D721Med (cell line): ENCODE data around the gene KDM6A.

Experiments used
- DNase-seq: peaks from one replicate; pipeline ENCODE4 v3.0.0; 2011; ENCODE audit warnings: low spot score; ENCODE audit not compliant: insufficient read length
- FAIRE-seq: peaks from 2 replicates; lab custom pipeline; 2011; peaks lifted over from hg19 to GRCh38; lab: Jason Lieb, UNC
- TF ChIP-seq, protein P1 (sequence below): IDR thresholded peaks from 2 replicates; pipeline ENCODE4 v1.5.1; 2012; ENCODE audit warnings: mild to moderate bottlenecking, control low read depth; ENCODE audit not compliant: insufficient read depth; ENCODE audit errors: missing control alignments

KDM6A gene

GRCh38 chrX:45137531-45137930 is 264.5 kb downstream of the KDM6A start:
- TF ChIP-seq, protein P1, sequence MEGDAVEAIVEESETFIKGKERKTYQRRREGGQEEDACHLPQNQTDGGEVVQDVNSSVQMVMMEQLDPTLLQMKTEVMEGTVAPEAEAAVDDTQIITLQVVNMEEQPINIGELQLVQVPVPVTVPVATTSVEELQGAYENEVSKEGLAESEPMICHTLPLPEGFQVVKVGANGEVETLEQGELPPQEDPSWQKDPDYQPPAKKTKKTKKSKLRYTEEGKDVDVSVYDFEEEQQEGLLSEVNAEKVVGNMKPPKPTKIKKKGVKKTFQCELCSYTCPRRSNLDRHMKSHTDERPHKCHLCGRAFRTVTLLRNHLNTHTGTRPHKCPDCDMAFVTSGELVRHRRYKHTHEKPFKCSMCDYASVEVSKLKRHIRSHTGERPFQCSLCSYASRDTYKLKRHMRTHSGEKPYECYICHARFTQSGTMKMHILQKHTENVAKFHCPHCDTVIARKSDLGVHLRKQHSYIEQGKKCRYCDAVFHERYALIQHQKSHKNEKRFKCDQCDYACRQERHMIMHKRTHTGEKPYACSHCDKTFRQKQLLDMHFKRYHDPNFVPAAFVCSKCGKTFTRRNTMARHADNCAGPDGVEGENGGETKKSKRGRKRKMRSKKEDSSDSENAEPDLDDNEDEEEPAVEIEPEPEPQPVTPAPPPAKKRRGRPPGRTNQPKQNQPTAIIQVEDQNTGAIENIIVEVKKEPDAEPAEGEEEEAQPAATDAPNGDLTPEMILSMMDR = no peak
- DNase-seq = no peak
- FAIRE-seq = no peak

DNA sequence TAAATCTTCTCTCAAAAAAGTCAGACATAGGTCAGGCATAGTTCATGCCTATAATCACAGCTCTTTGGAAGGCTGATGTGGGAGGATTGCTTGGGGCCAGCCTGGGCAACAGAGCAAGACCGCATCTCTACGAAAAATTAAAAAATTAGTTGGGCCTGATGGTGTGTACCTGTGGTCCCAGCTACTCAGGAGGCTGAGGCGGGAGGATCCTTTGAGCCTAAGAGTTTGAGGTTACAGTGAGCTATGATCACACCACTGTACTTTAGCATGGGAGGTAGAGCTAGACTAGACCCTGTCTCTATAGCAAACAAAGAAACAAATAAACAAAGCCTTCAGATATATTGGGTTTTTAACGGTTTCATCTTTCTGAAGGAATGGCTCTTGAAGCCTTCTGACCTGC is 265.5 kb downstream of the KDM6A start:
- TF ChIP-seq, protein P1 = no peak
- FAIRE-seq (no peak), DNase-seq (no peak)

DNA sequence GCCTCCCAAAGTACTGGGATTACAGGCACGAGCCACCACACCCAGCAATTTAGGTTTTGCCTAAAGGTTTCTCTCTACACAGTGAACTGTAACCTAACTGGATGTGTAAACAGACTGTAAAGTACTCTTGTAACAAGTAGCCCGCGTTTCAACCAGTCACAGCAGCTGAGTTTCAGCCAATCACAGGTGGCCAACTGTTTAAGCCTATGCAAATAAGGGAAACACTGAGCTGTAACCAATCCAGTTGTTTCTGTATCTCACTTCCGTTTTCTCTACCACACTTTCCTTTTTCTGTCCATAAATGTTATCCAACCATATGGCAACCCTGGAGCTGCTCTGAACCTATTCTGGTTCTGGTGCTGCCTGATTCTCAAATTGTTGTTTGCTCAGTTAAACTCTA is 267.8 kb downstream of the KDM6A start:
- TF ChIP-seq, protein P1 = no peak
- no peak for DNase-seq
- FAIRE-seq = no peak

DNA sequence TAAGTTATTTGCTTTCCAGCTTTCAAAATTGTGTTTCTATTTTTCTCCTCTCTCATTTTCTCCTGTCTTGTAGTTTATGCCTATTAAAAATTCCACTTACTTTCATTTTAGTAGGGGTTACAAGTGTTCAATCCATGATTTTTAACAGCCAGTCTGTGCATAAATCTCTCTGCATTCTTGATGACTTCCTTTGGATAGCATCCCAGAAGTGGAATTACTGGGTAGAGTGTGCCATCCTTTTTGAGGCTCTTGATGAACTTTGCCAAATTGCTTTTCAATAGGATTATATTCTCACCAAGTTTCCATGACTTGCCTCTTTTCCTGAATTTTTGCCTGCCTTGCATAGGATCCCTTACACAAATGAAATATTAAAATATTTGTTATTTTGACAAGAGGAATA is 269.2 kb downstream of the KDM6A start:
- DNase-seq (no peak), FAIRE-seq (no peak)
- TF ChIP-seq, protein P1 = no peak

- no peak for DNase-seq
- TF ChIP-seq, protein P1 = no peak
- FAIRE-seq = no peak
Measured at GRCh38 chrX:45143455-45143854, 270.5 kb downstream of the KDM6A start.

GRCh38 chrX:45145492-45146215 is 272.7 kb downstream of the KDM6A start:
- no peak for DNase-seq
- no peak for FAIRE-seq
- TF ChIP-seq, protein P1 = no peak

DNA sequence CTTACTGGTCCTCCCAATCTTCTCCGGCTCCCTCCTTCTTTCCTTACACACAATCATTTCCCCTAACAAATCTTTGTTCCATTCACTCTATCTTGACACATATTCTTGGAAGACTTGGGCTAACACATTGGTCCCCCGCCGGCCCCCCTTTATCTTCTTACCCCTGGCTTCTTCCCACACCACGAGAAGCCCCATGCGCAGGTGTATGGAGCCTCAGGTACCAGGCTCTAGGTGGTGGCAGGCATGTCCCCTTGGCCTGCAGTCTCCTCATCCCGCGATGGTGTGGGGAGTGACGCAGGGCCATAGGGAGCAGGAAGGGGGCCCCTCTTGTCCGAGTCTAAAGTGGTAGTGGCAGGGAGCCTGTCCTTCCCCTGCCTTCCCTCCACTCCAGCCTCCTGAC is 277.8 kb downstream of the KDM6A start:
- TF ChIP-seq, protein P1 = no peak
- FAIRE-seq = no peak

More for the DNA sequence above, 277.8 kb downstream of the KDM6A start:
- DNase-seq = no peak
